A673 (cell line): Measurements from ENCODE around the gene EMILIN2.

Source experiments
- EZH2 ChIP-seq: fragments of 200-600 bp; sonication (generic); IDR thresholded peaks from 2 replicates; pipeline ENCODE4 v1.6.1; 2017; ENCODE audit warnings: borderline replicate concordance, low read depth, mild to moderate bottlenecking, mixed read lengths, antibody characterized with exemption, low read length; ENCODE audit not compliant: poor library complexity, severe bottlenecking
- TF ChIP-seq, protein P1 (sequence below): fragments of 300-800, 200-600 bp; sonication (generic); conservative IDR thresholded peaks from 2 replicates; pipeline ENCODE4 v1.5.1; 2017; ENCODE audit warnings: low read depth, mild to moderate bottlenecking, antibody characterized with exemption, low read length, moderate library complexity, mixed read lengths

DNA sequence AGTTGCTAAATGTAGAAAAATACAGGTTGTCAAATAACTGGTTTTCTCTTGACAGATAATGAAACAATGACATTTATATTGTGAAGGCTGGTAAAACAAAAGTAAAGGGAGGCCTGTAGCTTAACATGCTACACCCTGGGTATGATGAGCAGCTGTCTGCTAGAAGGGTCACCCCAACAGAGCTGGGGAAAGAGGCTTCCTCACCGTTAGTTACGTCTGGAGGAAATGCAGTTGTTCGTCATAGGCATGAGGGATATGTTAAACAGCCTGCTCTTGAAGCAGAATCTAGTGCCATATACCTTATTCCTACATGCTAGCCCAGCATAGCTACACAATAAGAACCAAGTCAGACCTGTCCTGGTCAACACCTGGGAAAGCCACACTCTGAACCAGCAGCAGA, 116.2 kb downstream of the EMILIN2 start:
- TF ChIP-seq, protein P1, sequence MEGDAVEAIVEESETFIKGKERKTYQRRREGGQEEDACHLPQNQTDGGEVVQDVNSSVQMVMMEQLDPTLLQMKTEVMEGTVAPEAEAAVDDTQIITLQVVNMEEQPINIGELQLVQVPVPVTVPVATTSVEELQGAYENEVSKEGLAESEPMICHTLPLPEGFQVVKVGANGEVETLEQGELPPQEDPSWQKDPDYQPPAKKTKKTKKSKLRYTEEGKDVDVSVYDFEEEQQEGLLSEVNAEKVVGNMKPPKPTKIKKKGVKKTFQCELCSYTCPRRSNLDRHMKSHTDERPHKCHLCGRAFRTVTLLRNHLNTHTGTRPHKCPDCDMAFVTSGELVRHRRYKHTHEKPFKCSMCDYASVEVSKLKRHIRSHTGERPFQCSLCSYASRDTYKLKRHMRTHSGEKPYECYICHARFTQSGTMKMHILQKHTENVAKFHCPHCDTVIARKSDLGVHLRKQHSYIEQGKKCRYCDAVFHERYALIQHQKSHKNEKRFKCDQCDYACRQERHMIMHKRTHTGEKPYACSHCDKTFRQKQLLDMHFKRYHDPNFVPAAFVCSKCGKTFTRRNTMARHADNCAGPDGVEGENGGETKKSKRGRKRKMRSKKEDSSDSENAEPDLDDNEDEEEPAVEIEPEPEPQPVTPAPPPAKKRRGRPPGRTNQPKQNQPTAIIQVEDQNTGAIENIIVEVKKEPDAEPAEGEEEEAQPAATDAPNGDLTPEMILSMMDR = no peak
- TF ChIP-seq EZH2 = no peak
